GM21786 (cell line): ENCODE results near the gene MRPL9.
"Not testable (repeated sequence)": the region's sequence is repeated elsewhere in the genome, so short reads cannot be mapped to it uniquely, and the experiment has no call there.

Source experiments
- ATAC-seq: cut with Tn5 transposase; IDR thresholded peaks from one replicate; pipeline ENCODE4 v1.9.1; 2021; ENCODE audit not compliant: unreplicated experiment

The MRPL9 gene

DNA sequence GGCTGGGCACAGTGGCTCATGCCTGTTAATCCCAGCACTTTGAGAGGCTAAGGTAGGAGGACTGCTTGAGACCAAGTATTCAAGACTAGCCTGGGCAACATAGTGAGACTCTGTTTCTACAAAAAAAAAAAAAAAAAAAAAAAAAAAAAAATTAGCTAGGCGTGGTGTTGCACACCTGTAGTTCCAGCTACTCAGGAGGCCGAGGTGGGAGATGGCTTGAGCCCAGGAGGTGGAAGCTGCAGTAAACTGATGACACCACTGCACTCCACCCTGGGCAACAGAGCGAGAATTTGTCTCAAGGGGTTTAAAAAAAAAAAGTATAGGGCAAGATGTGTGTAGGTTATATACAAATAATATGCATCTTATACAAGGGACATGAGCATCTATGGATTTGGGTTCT is 24.4 kb upstream of the MRPL9 start:
- no peak for ATAC-seq

- no peak for ATAC-seq
Measured at GRCh38 chr1:151783796-151784195, 20.5 kb upstream of the MRPL9 start.

GRCh38 chr1:151782741-151783140 is 19.4 kb upstream of the MRPL9 start:
- no peak for ATAC-seq

GRCh38 chr1:151782026-151782425 is 18.7 kb upstream of the MRPL9 start:
- ATAC-seq: not testable (repeated sequence)

DNA sequence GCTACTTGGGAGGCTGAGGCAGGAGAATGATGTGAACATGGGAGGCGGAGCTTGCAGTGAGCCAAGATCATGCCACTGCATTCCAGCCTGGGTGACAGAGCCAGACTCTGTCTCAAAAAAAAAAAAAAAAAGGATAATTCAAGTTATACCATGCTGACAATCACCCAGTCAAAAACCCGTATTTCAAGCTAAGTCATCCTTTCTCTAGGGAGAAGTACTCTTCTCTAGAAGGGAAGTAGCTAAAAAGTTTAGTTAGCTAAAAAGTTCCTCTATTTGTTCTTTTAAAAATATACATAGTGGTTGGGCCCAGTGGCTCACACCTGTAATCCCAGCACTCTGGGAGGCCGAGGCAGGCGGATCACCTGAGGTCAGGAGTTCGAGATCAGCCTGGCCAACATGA is 17.4 kb upstream of the MRPL9 start:
- not testable (repeated sequence) for ATAC-seq

- no peak for ATAC-seq
Measured at GRCh38 chr1:151779852-151780251, 16.6 kb upstream of the MRPL9 start.

DNA sequence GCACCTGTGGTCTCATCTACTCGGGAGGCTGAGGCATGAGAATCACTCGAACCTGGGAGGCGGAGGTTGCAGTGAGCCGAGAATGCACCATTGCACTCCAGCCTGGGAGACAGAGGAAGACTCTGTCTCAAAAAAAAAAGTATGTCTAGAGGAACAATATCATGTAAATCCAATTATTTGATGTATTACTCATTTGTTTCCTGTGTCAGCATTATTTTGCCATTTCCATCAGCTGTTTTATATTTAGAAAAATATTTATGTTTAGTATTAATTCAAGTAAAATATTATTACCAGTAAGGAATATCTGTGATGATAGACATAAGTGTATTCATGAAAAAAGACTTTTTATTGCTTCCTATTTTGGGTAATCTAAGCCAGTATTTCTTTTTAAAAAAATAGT is 14.0 kb upstream of the MRPL9 start:
- no peak for ATAC-seq

DNA sequence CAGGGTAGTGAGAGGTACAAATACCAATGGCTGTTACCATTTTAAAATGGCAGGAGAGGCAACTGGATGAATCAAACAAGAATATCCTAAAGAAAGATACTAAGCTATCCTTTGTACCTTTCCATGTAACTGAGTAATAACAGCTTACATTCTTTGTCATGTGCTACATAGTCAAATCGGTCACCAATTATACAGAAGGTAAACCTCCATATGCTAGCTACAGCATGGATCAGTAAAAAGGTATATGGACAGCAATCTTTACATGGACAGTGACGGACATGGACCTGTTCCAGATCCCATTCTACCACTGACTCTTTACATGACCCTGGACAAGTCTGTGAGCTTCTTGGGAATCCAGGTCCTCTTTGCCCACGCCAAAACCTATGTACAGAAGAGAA is 13.4 kb upstream of the MRPL9 start:
- no peak for ATAC-seq

GRCh38 chr1:151775894-151776664 is 12.8 kb upstream of the MRPL9 start:
- no peak for ATAC-seq

- no peak for ATAC-seq
Measured at GRCh38 chr1:151774256-151774922, 11.1 kb upstream of the MRPL9 start.

- ATAC-seq: no peak
Measured at GRCh38 chr1:151773702-151774101, 10.4 kb upstream of the MRPL9 start.

- ATAC-seq: not testable (repeated sequence)
Measured at GRCh38 chr1:151769270-151769669, 6.0 kb upstream of the MRPL9 start.

DNA sequence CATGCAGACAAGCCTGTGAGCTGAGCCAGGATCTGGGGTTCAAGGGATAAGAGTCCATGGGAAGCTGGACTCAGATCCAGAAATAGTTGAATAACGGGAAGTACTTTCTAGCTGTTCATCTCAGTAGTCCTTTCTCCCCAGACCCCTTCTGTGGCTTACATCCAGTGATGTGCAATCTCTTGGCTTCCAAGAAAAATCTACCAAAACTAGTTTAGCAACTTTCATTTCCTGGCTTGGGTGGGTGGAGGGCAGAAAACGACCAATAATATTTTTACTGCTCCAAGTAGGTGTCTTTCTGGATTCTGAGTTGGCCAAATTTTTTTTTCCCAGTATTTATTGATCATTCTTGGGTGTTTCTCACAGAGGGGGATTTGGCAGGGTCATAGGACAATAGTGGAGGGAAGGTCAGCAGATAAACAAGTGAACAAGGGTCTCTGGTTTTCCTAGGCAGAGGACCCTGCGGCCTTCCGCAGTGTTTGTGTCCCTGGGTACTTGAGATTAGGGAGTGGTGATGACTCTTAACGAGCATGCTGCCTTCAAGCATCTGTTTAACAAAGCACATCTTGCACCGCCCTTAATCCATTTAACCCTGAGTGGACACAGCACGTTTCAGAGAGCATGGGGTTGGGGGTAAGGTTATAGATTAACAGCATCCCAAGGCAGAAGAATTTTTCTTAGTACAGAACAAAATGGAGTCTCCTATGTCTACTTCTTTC is 5.2 kb upstream of the MRPL9 start:
- not testable (repeated sequence) for ATAC-seq

DNA sequence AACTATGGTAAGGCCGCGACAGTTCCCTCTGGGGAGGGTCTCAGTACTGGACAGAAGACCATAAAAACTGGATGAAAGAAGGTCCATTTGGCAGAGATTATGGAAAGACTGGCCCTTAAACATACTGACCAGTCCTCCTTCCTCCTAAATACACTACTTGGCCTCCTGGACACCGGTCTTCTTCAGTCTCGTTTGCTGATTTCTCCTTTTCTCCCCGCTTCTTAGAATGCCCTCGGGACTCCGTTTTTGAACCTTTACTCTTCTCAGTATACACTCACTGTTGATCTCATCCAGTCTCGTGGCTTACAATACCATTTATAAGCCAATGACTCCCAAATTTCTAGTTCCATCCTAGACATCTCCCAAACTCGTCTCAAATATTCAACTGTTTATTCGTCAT is 694 bp upstream of the MRPL9 start:
- ATAC-seq: no peak

DNA sequence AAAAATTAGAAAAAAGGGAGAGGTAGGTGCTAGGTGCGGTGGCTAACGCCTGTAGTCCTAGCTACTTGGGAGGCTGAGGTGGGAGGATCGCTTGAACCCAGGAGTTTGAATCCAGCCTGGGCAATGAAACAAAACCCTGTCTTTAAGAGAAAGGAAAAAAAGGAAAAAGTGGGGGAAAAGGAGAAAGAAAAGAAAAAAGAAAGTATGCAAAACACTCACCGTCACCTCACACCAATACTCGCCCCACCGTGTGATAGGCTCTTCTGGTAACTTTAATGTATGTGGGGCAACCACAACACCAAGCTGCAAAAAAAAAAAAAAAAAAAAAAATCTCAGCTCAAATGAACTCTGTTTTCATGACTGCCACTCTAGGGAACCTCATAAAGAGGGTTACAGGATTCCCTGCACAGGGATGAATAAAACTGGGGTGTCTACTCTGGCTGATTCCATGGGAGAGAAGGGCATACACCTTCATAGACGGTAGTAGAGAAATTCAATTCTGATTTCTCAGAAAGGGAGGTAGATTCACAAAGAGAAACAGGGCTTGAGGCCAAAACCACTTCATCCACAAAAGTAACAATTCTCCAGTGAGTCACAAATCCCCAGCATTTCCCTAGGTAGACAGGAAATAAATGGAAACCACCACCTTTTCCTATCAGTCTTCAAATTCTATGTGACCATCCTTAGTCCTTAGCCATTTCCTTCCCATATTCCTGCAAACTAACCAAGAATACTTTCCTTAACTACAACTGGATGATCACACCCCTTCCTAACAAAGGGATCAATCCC is 2.5 kb downstream of the MRPL9 start:
- no peak for ATAC-seq

DNA sequence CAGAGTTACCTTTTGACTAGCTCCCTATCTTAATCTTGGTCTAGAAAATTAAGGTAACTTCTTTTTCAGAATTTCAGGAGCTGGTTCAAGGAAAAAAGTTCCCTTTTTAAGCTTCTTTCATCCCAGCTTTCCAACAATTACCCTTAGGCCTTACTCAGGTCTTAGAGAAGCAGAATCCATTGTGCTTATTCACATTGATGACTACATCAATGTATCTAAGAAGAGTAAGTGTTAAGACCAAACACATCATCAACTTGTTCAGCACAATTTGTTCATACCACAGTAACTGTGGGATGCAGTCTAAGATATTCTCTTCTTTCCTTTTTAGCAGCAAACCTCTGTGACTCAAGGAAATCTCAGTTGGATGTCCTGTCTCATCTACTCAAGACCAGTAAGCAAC is 4.1 kb downstream of the MRPL9 start:
- ATAC-seq: no peak

- no peak for ATAC-seq
Measured at GRCh38 chr1:151756291-151756690, 7.0 kb downstream of the MRPL9 start.

- ATAC-seq: no peak
Measured at GRCh38 chr1:151741516-151741915, 21.8 kb downstream of the MRPL9 start.

- ATAC-seq: no peak
Measured at GRCh38 chr1:151739590-151740355, 23.5 kb downstream of the MRPL9 start.

DNA sequence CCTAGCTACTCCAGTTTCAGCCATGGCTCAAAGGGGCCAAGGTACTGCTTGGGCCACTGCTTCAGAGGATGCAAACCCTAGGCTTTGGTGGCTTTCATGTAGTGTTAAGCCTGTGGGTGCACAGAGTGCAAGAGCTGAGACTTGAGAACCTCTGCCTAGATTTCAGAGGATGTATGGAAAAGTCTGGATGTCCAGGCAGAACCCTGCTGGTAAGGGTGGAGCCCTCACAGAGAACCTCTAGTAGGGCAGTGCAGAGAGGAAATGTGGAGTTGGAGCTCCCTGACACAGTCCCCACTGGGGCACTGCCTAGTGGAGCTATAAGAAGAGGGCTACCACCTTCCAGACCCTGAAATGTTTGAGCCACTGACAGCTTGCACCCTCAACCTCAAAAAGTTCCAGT is 25.8 kb downstream of the MRPL9 start:
- no peak for ATAC-seq
